ENCODE measurements around the gene HNF1B. TPM values are rescaled to one million over a fixed set of nuclear protein-coding genes. Genes with fewer than 3 reads are reported as not detected.

The HNF1B gene
- total RNA-seq, 4 donors from 2014 or later, result 16.5 to 39.9 (median 32.2) TPM

GRCh38 chr17:37676115-37676925 is 68.5 kb downstream of the HNF1B start:
- no peak for TF ChIP-seq POLR2A (IDR thresholded peaks at IDR 0.05)
- TF ChIP-seq CTCF (IDR thresholded peaks at IDR 0.05), result no peak
- H3K27ac ChIP-seq, result peak overlapping the region in 2 of 4 donors; percentile 52 to 82
- DNase-seq, result peak in 2 of 3 donors; percentile 54 to 56
- H3K36me3 ChIP-seq, result no peaks in the 10 kb centered on the region
- peaks cover 0 to 24% (median 0%) of the 10 kb centered on the region in 4 donors for H3K4me1 ChIP-seq
- H3K9me3 ChIP-seq, result peaks cover 0 to 4% (median 0%) of the 10 kb centered on the region in 4 donors
- H3K27me3 ChIP-seq, result no peaks in the 10 kb centered on the region
- no peak overlapping the region for H3K4me3 ChIP-seq

GRCh38 chr17:37674511-37674910 is 70.3 kb downstream of the HNF1B start:
- H3K4me3 ChIP-seq, result no peak overlapping the region

GRCh38 chr17:37673386-37673785 is 71.5 kb downstream of the HNF1B start:
- H3K9me3 ChIP-seq, result no peaks in the 10 kb centered on the region
- H3K4me1 ChIP-seq, result peaks cover 0 to 33% (median 0%) of the 10 kb centered on the region in 4 donors
- no peak overlapping the region for H3K4me3 ChIP-seq
- no peaks in the 10 kb centered on the region for H3K27me3 ChIP-seq
- H3K27ac ChIP-seq, result no peak overlapping the region
- no peaks in the 10 kb centered on the region for H3K36me3 ChIP-seq
- no peak for TF ChIP-seq CTCF (IDR thresholded peaks at IDR 0.05)
- TF ChIP-seq POLR2A (IDR thresholded peaks at IDR 0.05), result no peak
- DNase-seq, result no peak

More at GRCh38 chr17:37674511-37674910, 70.3 kb downstream of the HNF1B start:
- H3K27ac ChIP-seq, result no peak overlapping the region
- no peaks in the 10 kb centered on the region for H3K27me3 ChIP-seq
- TF ChIP-seq POLR2A (IDR thresholded peaks at IDR 0.05), result no peak
- TF ChIP-seq CTCF (IDR thresholded peaks at IDR 0.05), result no peak
- H3K9me3 ChIP-seq, result peaks cover 0 to 4% (median 0%) of the 10 kb centered on the region in 4 donors
- peaks cover 0 to 33% (median 0%) of the 10 kb centered on the region in 4 donors for H3K4me1 ChIP-seq
- DNase-seq, result no peak
- no peaks in the 10 kb centered on the region for H3K36me3 ChIP-seq

GRCh38 chr17:37672548-37673078 is 72.2 kb downstream of the HNF1B start:
- H3K27ac ChIP-seq, result peak overlapping the region in 2 of 4 donors; percentile 79 to 89
- TF ChIP-seq POLR2A (IDR thresholded peaks at IDR 0.05) (no peak), CTCF (IDR thresholded peaks at IDR 0.05) (no peak)

GRCh38 chr17:37671824-37672547 is 72.9 kb downstream of the HNF1B start:
- TF ChIP-seq CTCF (IDR thresholded peaks at IDR 0.05) (no peak), POLR2A (IDR thresholded peaks at IDR 0.05) (no peak)
- Histone ChIP-seq H3K4me1 (peaks cover 0 to 25% (median 0%) of the 10 kb centered on the region in 4 donors), H3K27ac (peak overlapping the region in 3 of 4 donors; percentile 11 to 89 (median 79)), H3K9me3 (no peaks in the 10 kb centered on the region), H3K36me3 (no peaks in the 10 kb centered on the region), H3K27me3 (no peaks in the 10 kb centered on the region), H3K4me3 (no peak overlapping the region)
- DNase-seq, result no peak

More at GRCh38 chr17:37672548-37673078, 72.2 kb downstream of the HNF1B start:
- Histone ChIP-seq H3K27me3 (no peaks in the 10 kb centered on the region), H3K36me3 (no peaks in the 10 kb centered on the region), H3K9me3 (no peaks in the 10 kb centered on the region), H3K4me3 (no peak overlapping the region), H3K4me1 (peaks cover 0 to 32% (median 0%) of the 10 kb centered on the region in 4 donors)
- DNase-seq, result no peak
